BE2C (cell line): ENCODE data around the gene COL5A1.

Experiments used
- DNase-seq: peaks from one replicate; pipeline ENCODE4 v3.0.0-alpha.2; 2020
- H3K27me3 ChIP-seq: fragments of 250-450 bp; sonication (Bioruptor Pico); 2 replicates; pipeline ENCODE4 v1.5.1; 2020; ENCODE audit warnings: mild to moderate bottlenecking
- H3K36me3 ChIP-seq: fragments of 250-450 bp; sonication (Bioruptor Pico); 2 replicates; pipeline ENCODE4 v1.5.1; 2020; ENCODE audit warnings: mild to moderate bottlenecking
- H3K4me1 ChIP-seq: fragments of 250-450 bp; sonication (Bioruptor Pico); 2 replicates; pipeline ENCODE4 v1.5.1; 2020
- H3K4me3 ChIP-seq: 2 replicates; pipeline ENCODE4 v1.5.1; 2011; ENCODE audit warnings: low read depth, low read length
- H3K9me3 ChIP-seq: fragments of 250-450 bp; sonication (Bioruptor Pico); 2 replicates; pipeline ENCODE4 v1.5.1; 2020
- CTCF ChIP-seq: IDR thresholded peaks from 2 replicates; pipeline ENCODE4 v1.5.1; 2012; ENCODE audit warnings: mild to moderate bottlenecking, low read depth, low read length

The COL5A1 gene

GRCh38 chr9:134834217-134834956 lies 192.8 kb downstream of the COL5A1 start:
- no peaks in the 10 kb centered on the region for H3K36me3 ChIP-seq
- no peak for DNase-seq

GRCh38 chr9:134834957-134835419 lies 193.4 kb downstream of the COL5A1 start:
- no peak for DNase-seq
- Histone ChIP-seq H3K36me3 (no peaks in the 10 kb centered on the region), H3K4me1 (no peaks in the 10 kb centered on the region), H3K9me3 (no peaks in the 10 kb centered on the region), H3K27me3 (no peaks in the 10 kb centered on the region), H3K4me3 (no peak overlapping the region)
- no peak for TF ChIP-seq CTCF

More at GRCh38 chr9:134834217-134834956, 192.8 kb downstream of the COL5A1 start:
- TF ChIP-seq CTCF: no peak
- Histone ChIP-seq H3K4me1 (no peaks in the 10 kb centered on the region), H3K27me3 (no peaks in the 10 kb centered on the region), H3K4me3 (no peak overlapping the region), H3K9me3 (no peaks in the 10 kb centered on the region)

GRCh38 chr9:134835448-134835847 lies 193.8 kb downstream of the COL5A1 start:
- Histone ChIP-seq H3K27me3 (no peaks in the 10 kb centered on the region), H3K4me1 (no peaks in the 10 kb centered on the region), H3K9me3 (no peaks in the 10 kb centered on the region), H3K4me3 (no peak overlapping the region), H3K36me3 (no peaks in the 10 kb centered on the region)
- no peak for TF ChIP-seq CTCF
- no peak for DNase-seq

GRCh38 chr9:134835987-134836386 lies 194.4 kb downstream of the COL5A1 start:
- Histone ChIP-seq H3K9me3 (no peaks in the 10 kb centered on the region), H3K36me3 (no peaks in the 10 kb centered on the region), H3K4me3 (no peak overlapping the region), H3K4me1 (no peaks in the 10 kb centered on the region), H3K27me3 (no peaks in the 10 kb centered on the region)
- no peak for DNase-seq
- TF ChIP-seq CTCF: no peak

GRCh38 chr9:134836406-134836970 lies 194.9 kb downstream of the COL5A1 start:
- Histone ChIP-seq H3K27me3 (no peaks in the 10 kb centered on the region), H3K4me1 (no peaks in the 10 kb centered on the region), H3K9me3 (no peaks in the 10 kb centered on the region), H3K36me3 (no peaks in the 10 kb centered on the region), H3K4me3 (no peak overlapping the region)
- TF ChIP-seq CTCF: no peak
- DNase-seq: no peak

GRCh38 chr9:134837529-134837928 lies 195.9 kb downstream of the COL5A1 start:
- Histone ChIP-seq H3K27me3 (no peaks in the 10 kb centered on the region), H3K4me3 (no peak overlapping the region), H3K9me3 (no peaks in the 10 kb centered on the region), H3K4me1 (no peaks in the 10 kb centered on the region), H3K36me3 (no peaks in the 10 kb centered on the region)
- no peak for TF ChIP-seq CTCF
- DNase-seq: no peak
